ENCODE measurements around the gene FBXO48. TPM values are rescaled to one million over a fixed set of nuclear protein-coding genes. Genes with fewer than 3 reads are reported as not detected.

Gene FBXO48
- total and polyA plus RNA-seq, 2 of the 8 experiments (the other 6 are each of a cell fraction or from before 2014, with no cell fraction given): 1.1 to 1.5 TPM

GRCh38 chr2:68501768-68502167 is 34.7 kb upstream of the FBXO48 start (continued):
- TF ChIP-seq CTCF (IDR thresholded peaks at IDR 0.05; ENCODE audit: control extremely low read depth in 1 of 3, insufficient read depth in 1 of 3, low read depth in 1 of 3, low read length in 3 of 3): no peak
- no peak for TF ChIP-seq HDAC6 (IDR thresholded peaks at IDR 0.05; ENCODE audit: low read depth, low read length)
- TF ChIP-seq RXRA (IDR thresholded peaks at IDR 0.05; ENCODE audit: insufficient read depth, low read depth, low read length): no peak
- no peak for TF ChIP-seq CHD7 (IDR thresholded peaks at IDR 0.05; ENCODE audit: insufficient replicate concordance, low read length)
- TF ChIP-seq KDM4A (IDR thresholded peaks at IDR 0.05; ENCODE audit: low read depth, low read length, severe bottlenecking): no peak
- no peak for TF ChIP-seq JUN (IDR thresholded peaks at IDR 0.05; ENCODE audit: low read depth, low read length)
- no peak for TF ChIP-seq HDAC2 (IDR thresholded peaks at IDR 0.05; ENCODE audit: borderline replicate concordance in 1 of 2, low read depth in 2 of 2, low read length in 2 of 2)
- no peak for TF ChIP-seq CHD2 (IDR thresholded peaks at IDR 0.05; ENCODE audit: low read length)
- TF ChIP-seq TEAD4 (IDR thresholded peaks at IDR 0.05; ENCODE audit: low read depth, low read length): no peak
